Dedifferentiated amniotic fluid mesenchymal stem cell (primary cell): ENCODE results near the gene ARPC5L.
"Not testable (repeated sequence)": the region's sequence is repeated elsewhere in the genome, so short reads cannot be mapped to it uniquely, and the experiment has no call there.

Source experiments
- DNase-seq: peaks from one replicate; pipeline ENCODE4 v3.0.0-alpha.2; 2016; ENCODE audit errors: extremely low spot score

The ARPC5L gene

GRCh38 chr9:124841075-124841821 lies 20.7 kb upstream of the ARPC5L start:
- DNase-seq = no peak

GRCh38 chr9:124843456-124844034 lies 18.4 kb upstream of the ARPC5L start:
- no peak for DNase-seq

GRCh38 chr9:124844291-124844690 lies 17.6 kb upstream of the ARPC5L start:
- DNase-seq = no peak

GRCh38 chr9:124846467-124846866 lies 15.5 kb upstream of the ARPC5L start:
- not testable (repeated sequence) for DNase-seq

- DNase-seq = no peak
These were observed 15.0 kb upstream of the ARPC5L start for GRCh38 chr9:124846969-124847368.

GRCh38 chr9:124849801-124850200 lies 12.1 kb upstream of the ARPC5L start:
- DNase-seq = no peak

- no peak for DNase-seq
These were observed 9.7 kb upstream of the ARPC5L start for GRCh38 chr9:124852121-124852828.

- DNase-seq = peak; percentile 55
These were observed 8.9 kb upstream of the ARPC5L start, which contains the start of gene WDR38 for GRCh38 chr9:124852829-124853531. Gene WDR38 (plus strand): TSS chr9:124853460. CDS start chr9:124853532, 72 bp downstream.

- DNase-seq = no peak
These were observed 8.3 kb upstream of the ARPC5L start for GRCh38 chr9:124853605-124854143.

- no peak for DNase-seq
These were observed 7.8 kb upstream of the ARPC5L start for GRCh38 chr9:124854161-124854560.

GRCh38 chr9:124854822-124855221 lies 7.1 kb upstream of the ARPC5L start:
- DNase-seq = no peak

- no peak for DNase-seq
These were observed 6.4 kb upstream of the ARPC5L start for GRCh38 chr9:124855566-124855943.

GRCh38 chr9:124855944-124856765 lies 5.8 kb upstream of the ARPC5L start:
- DNase-seq = no peak

- DNase-seq = no peak
These were observed 4.3 kb upstream of the ARPC5L start for GRCh38 chr9:124857533-124858162.

- no peak for DNase-seq
These were observed 3.4 kb upstream of the ARPC5L start for GRCh38 chr9:124858330-124859046.

- DNase-seq = no peak
These were observed 1.9 kb upstream of the ARPC5L start for GRCh38 chr9:124859803-124860581.

GRCh38 chr9:124860582-124861341 lies 1.2 kb upstream of the ARPC5L start:
- DNase-seq = no peak

GRCh38 chr9:124863371-124863871 lies 1.5 kb downstream of the ARPC5L start:
- DNase-seq = no peak
